ENCODE results near the gene TMEM8B.

- no peak for TF ChIP-seq GTF2F1 (IDR thresholded peaks at IDR 0.05; ENCODE audit: borderline replicate concordance, low read depth, low read length)
- TF ChIP-seq CTCF (IDR thresholded peaks at IDR 0.05; ENCODE audit: control extremely low read depth in 1 of 3, insufficient read depth in 1 of 3, low read depth in 1 of 3, low read length in 3 of 3): no peak
- no peak for TF ChIP-seq POLR2A (IDR thresholded peaks at IDR 0.05; ENCODE audit: control extremely low read depth in 1 of 2, low read depth in 2 of 2, low read length in 2 of 2)
- no peak for TF ChIP-seq SRF (IDR thresholded peaks at IDR 0.05; ENCODE audit: low read depth, low read length)
- TF ChIP-seq MAFK (IDR thresholded peaks at IDR 0.05; ENCODE audit: low read depth, low read length): no peak
- TF ChIP-seq ZNF274 (IDR thresholded peaks at IDR 0.05; ENCODE audit: borderline replicate concordance, extremely low read depth, low read length): no peak
- TF ChIP-seq SP1 (IDR thresholded peaks at IDR 0.05; ENCODE audit: low read depth, low read length): no peak
- TF ChIP-seq GABPA (IDR thresholded peaks at IDR 0.05; ENCODE audit: borderline replicate concordance, insufficient read depth, low read length): no peak
- no peak for TF ChIP-seq EZH2 (IDR thresholded peaks at IDR 0.05; ENCODE audit: low read depth, low read length, severe bottlenecking)
- TF ChIP-seq SUZ12 (IDR thresholded peaks at IDR 0.05; ENCODE audit: low read length): no peak
- no peak for TF ChIP-seq RNF2 (IDR thresholded peaks at IDR 0.05; ENCODE audit: borderline replicate concordance, low read depth, low read length, missing control alignments, poor library complexity, severe bottlenecking)
These were observed 39.0 kb upstream of the TMEM8B start for GRCh38 chr9:35790025-35790384.
